Endodermal cell (in vitro differentiated cells): Measurements from ENCODE around the gene ELOVL3. TPM values are rescaled to one million over a fixed set of nuclear protein-coding genes. Genes with fewer than 3 reads are reported as not detected.

Experiments used
- DNase-seq: peaks from one replicate; pipeline ENCODE4 v3.0.0-alpha.2; 2017
- H3K27ac ChIP-seq: 2 replicates; pipeline ENCODE4 v1.5.1; 2013; ENCODE audit warnings: mild to moderate bottlenecking, low read depth, low read length, moderate library complexity
- H3K27me3 ChIP-seq: 2 replicates; pipeline ENCODE4 v1.6.1; 2013; ENCODE audit warnings: mild to moderate bottlenecking, low read length, moderate library complexity; ENCODE audit not compliant: insufficient read depth, control insufficient read depth, poor library complexity, severe bottlenecking
- H3K36me3 ChIP-seq: 2 replicates; pipeline ENCODE4 v1.7.0; 2013; ENCODE audit warnings: mild to moderate bottlenecking, low read length, moderate library complexity; ENCODE audit not compliant: control insufficient read depth, insufficient read depth
- H3K4me1 ChIP-seq: one replicate; pipeline ENCODE4 v1.7.0; 2013; ENCODE audit warnings: low read length; ENCODE audit not compliant: control insufficient read depth, insufficient read depth
- H3K4me3 ChIP-seq: 2 replicates; pipeline ENCODE4 v1.5.1; 2013; ENCODE audit warnings: mild to moderate bottlenecking, low read length, moderate library complexity
- H3K9ac ChIP-seq: 2 replicates; pipeline ENCODE4 v1.6.1; 2013; ENCODE audit warnings: mild to moderate bottlenecking, low read length, moderate library complexity; ENCODE audit not compliant: poor library complexity, severe bottlenecking; ENCODE audit errors: extremely low read depth
- H3K9me3 ChIP-seq: 2 replicates; pipeline ENCODE4 v1.6.1; 2013; ENCODE audit warnings: mild to moderate bottlenecking, low read length, moderate library complexity; ENCODE audit not compliant: control insufficient read depth
- H3K27ac Mint-ChIP-seq: 2 replicates; pipeline ENCODE4 v1.8.0; 2020; ENCODE audit warnings: mixed read lengths
- H3K27me3 Mint-ChIP-seq: 2 replicates; pipeline ENCODE4 v1.8.0; 2021; ENCODE audit warnings: mild to moderate bottlenecking, mixed read lengths; ENCODE audit not compliant: insufficient read depth
- H3K36me3 Mint-ChIP-seq: 2 replicates; pipeline ENCODE4 v1.8.0; 2020; ENCODE audit warnings: low read depth, mixed read lengths
- H3K4me1 Mint-ChIP-seq: 2 replicates; pipeline ENCODE4 v1.8.0; 2020; ENCODE audit warnings: mixed read lengths
- H3K4me3 Mint-ChIP-seq: 2 replicates; pipeline ENCODE4 v1.8.0; 2020; ENCODE audit warnings: mild to moderate bottlenecking, moderate library complexity, mixed read lengths
- H3K9me3 Mint-ChIP-seq: 2 replicates; pipeline ENCODE4 v1.8.0; 2020; ENCODE audit warnings: mild to moderate bottlenecking, mixed read lengths
- CTCF ChIP-seq: fragments of 200-600 bp; sonication (generic); conservative IDR thresholded peaks from 2 replicates; pipeline ENCODE4 v1.5.0; 2021; ENCODE audit warnings: antibody characterized with exemption, mild to moderate bottlenecking
- WGBS, 2 experiments: methylation state at CpG; one replicate each; pipeline versions ENCODE4 v1.1.5 to v1.1.7; 2013; ENCODE audit warnings: missing lambda C conversion rate in 2 of 2, mixed read lengths in 1 of 2; ENCODE audit not compliant: insufficient coverage in 1 of 2, insufficient read length in 1 of 2; 5-methylcytosine and 5-hydroxymethylcytosine counted together
- total RNA-seq, 2 donors: library from RNA; stranded (reverse); fragmentation: NEBNext Ultra II Directional in 1 of 2; extraction: Animal tissue kit (Norgen Biotek cat#: 25700) in 1 of 2; gene quantifications; 2 replicates in 1 of 2; 3 replicates in 1 of 2; pipeline ENCODE4 v1.2.1, GENCODE V29; 2021

Gene ELOVL3
- total RNA-seq, 2 donors from 2014 or later: not detected

GRCh38 chr10:102226542-102226870, 407 bp downstream of the ELOVL3 start:
- peaks cover 97% of the 10 kb centered on the region for H3K27me3 ChIP-seq
- no peak for TF ChIP-seq CTCF
- Mint-ChIP-seq H3K36me3 (no peaks in the 10 kb centered on the region), H3K27ac (no peak overlapping the region), H3K4me1 (no peaks in the 10 kb centered on the region), H3K4me3 (peak overlapping the region; percentile 37), H3K27me3 (peaks cover 91% of the 10 kb centered on the region), H3K9me3 (no peaks in the 10 kb centered on the region)
- H3K4me3 ChIP-seq: no peak overlapping the region
- no peak for DNase-seq
- no peaks in the 10 kb centered on the region for H3K4me1 ChIP-seq
- no peaks in the 10 kb centered on the region for H3K36me3 ChIP-seq
- H3K9me3 ChIP-seq: no peaks in the 10 kb centered on the region
- no peak overlapping the region for H3K27ac ChIP-seq
- H3K9ac ChIP-seq: no peak overlapping the region
- 55 to 79% methylated on average over 4 to 8 of the region's 8 CpGs for WGBS, 2 experiments

GRCh38 chr10:102227050-102227449, 951 bp downstream of the ELOVL3 start:
- no peaks in the 10 kb centered on the region for H3K4me1 Mint-ChIP-seq
- H3K4me3 Mint-ChIP-seq: no peak overlapping the region

GRCh38 chr10:102229810-102230263, 3.7 kb downstream of the ELOVL3 start:
- no peaks in the 10 kb centered on the region for H3K4me1 ChIP-seq

More at GRCh38 chr10:102227050-102227449, 951 bp downstream of the ELOVL3 start:
- H3K9me3 ChIP-seq: no peaks in the 10 kb centered on the region
- no peak for DNase-seq
- Mint-ChIP-seq H3K9me3 (no peaks in the 10 kb centered on the region), H3K36me3 (no peaks in the 10 kb centered on the region), H3K27me3 (peaks cover 94% of the 10 kb centered on the region), H3K27ac (no peak overlapping the region)
- no peak overlapping the region for H3K4me3 ChIP-seq
- H3K27me3 ChIP-seq: peaks cover 97% of the 10 kb centered on the region
- H3K9ac ChIP-seq: no peak overlapping the region
- H3K27ac ChIP-seq: no peak overlapping the region
- no peaks in the 10 kb centered on the region for H3K36me3 ChIP-seq
- no peaks in the 10 kb centered on the region for H3K4me1 ChIP-seq
- no peak for TF ChIP-seq CTCF
- 83 to 88% methylated on average over 6 to 8 of the region's 8 CpGs for WGBS, 2 experiments

More at GRCh38 chr10:102229810-102230263, 3.7 kb downstream of the ELOVL3 start:
- Histone ChIP-seq H3K9me3 (no peaks in the 10 kb centered on the region), H3K36me3 (no peaks in the 10 kb centered on the region), H3K4me3 (peak overlapping the region; percentile 69), H3K9ac (no peak overlapping the region), H3K27ac (no peak overlapping the region), H3K27me3 (peaks cover 100% of the 10 kb centered on the region)
- Mint-ChIP-seq H3K36me3 (no peaks in the 10 kb centered on the region), H3K27ac (no peak overlapping the region), H3K9me3 (no peaks in the 10 kb centered on the region), H3K27me3 (peaks cover 98% of the 10 kb centered on the region), H3K4me1 (no peaks in the 10 kb centered on the region), H3K4me3 (peak overlapping the region; percentile 48)
- WGBS, 2 experiments: 4 to 7% methylated on average over 11 to 24 of the region's 24 CpGs
- TF ChIP-seq CTCF: peak; percentile 97
- peak; percentile 95 for DNase-seq
